Measurements from ENCODE around the gene PDE1A. TPM values are rescaled to one million over a fixed set of nuclear protein-coding genes. Genes with fewer than 3 reads are reported as not detected.

The PDE1A gene
- total and polyA plus RNA-seq, 4 donors: 0.64 to 5.2 (median 1.7) TPM

GRCh38 chr2:182416191-182416590 lies 10.6 kb downstream of the PDE1A start:
- DNase-seq (ENCODE audit: low spot score): no peak
- Histone ChIP-seq H3K4me3 (ENCODE audit: low read depth in 1 of 3, low read length in 3 of 3) (no peak overlapping the region), H3K9me3 (ENCODE audit: control insufficient read depth in 4 of 4, low read length in 3 of 4) (no peaks in the 10 kb centered on the region), H3K27ac (ENCODE audit: low read depth in 1 of 2, low read length in 2 of 2) (no peak overlapping the region), H3K9ac (ENCODE audit: low read depth in 1 of 2, low read length in 2 of 2) (no peak overlapping the region), H3K27me3 (ENCODE audit: control insufficient read depth in 4 of 4, insufficient read depth in 4 of 4, low read length in 3 of 4) (no peaks in the 10 kb centered on the region), H3K4me1 (ENCODE audit: control insufficient read depth in 4 of 4, insufficient read depth in 4 of 4, low read length in 3 of 4) (peaks cover 0 to 3% (median 0%) of the 10 kb centered on the region in 4 donors), H3K36me3 (ENCODE audit: control insufficient read depth in 4 of 4, insufficient read depth in 3 of 4, low read depth in 1 of 4, low read length in 3 of 4) (no peaks in the 10 kb centered on the region)
- TF ChIP-seq REST (IDR thresholded peaks at IDR 0.05) (no peak), FOXA2 (IDR thresholded peaks at IDR 0.05) (no peak), RAD21 (IDR thresholded peaks at IDR 0.05) (no peak), ATF3 (IDR thresholded peaks at IDR 0.05) (no peak), HNF4A (conservative IDR thresholded peaks at IDR 0.05) (no peak), ZBTB33 (IDR thresholded peaks at IDR 0.05) (no peak), YY1 (IDR thresholded peaks at IDR 0.05) (no peak), NR2F2 (IDR thresholded peaks at IDR 0.05) (no peak), GABPA (IDR thresholded peaks at IDR 0.05 in 1 of 2, conservative IDR thresholded peaks at IDR 0.05 in 1 of 2) (no peak), SP1 (IDR thresholded peaks at IDR 0.05) (no peak), RXRA (IDR thresholded peaks at IDR 0.05) (no peak), TAF1 (conservative IDR thresholded peaks at IDR 0.05) (no peak)
- TF ChIP-seq, protein P1, sequence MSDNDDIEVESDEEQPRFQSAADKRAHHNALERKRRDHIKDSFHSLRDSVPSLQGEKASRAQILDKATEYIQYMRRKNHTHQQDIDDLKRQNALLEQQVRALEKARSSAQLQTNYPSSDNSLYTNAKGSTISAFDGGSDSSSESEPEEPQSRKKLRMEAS (IDR thresholded peaks at IDR 0.05): no peak
- TF ChIP-seq, protein P2, sequence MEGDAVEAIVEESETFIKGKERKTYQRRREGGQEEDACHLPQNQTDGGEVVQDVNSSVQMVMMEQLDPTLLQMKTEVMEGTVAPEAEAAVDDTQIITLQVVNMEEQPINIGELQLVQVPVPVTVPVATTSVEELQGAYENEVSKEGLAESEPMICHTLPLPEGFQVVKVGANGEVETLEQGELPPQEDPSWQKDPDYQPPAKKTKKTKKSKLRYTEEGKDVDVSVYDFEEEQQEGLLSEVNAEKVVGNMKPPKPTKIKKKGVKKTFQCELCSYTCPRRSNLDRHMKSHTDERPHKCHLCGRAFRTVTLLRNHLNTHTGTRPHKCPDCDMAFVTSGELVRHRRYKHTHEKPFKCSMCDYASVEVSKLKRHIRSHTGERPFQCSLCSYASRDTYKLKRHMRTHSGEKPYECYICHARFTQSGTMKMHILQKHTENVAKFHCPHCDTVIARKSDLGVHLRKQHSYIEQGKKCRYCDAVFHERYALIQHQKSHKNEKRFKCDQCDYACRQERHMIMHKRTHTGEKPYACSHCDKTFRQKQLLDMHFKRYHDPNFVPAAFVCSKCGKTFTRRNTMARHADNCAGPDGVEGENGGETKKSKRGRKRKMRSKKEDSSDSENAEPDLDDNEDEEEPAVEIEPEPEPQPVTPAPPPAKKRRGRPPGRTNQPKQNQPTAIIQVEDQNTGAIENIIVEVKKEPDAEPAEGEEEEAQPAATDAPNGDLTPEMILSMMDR (IDR thresholded peaks at IDR 0.05; ENCODE audit: low read depth, low read length, missing input control): no peak
- 84% methylated on average over 4 of the region's 4 CpGs for WGBS

DNA sequence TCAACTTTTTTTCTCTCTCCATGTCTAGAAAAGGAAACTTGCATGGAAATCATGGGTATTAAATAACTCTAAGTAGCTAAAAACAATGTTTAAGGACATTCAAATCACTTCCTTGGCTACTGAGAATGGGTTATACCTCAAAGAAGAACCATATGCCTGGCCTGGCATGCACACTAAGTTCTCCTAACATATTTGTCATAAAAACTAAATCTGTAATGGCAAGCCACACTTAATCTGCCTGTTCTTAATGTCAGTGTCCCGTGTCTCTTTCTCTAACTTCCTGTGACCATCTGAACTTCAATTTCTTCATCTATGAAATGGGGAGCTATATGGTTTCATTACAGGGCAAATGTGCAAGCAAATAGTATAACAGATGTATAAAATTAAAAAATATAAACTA lies 11.1 kb downstream of the PDE1A start:
- Histone ChIP-seq H3K4me1 (ENCODE audit: control insufficient read depth in 4 of 4, insufficient read depth in 4 of 4, low read length in 3 of 4) (peaks cover 0 to 3% (median 0%) of the 10 kb centered on the region in 4 donors), H3K9ac (ENCODE audit: low read depth in 1 of 2, low read length in 2 of 2) (no peak overlapping the region), H3K9me3 (ENCODE audit: control insufficient read depth in 4 of 4, low read length in 3 of 4) (no peaks in the 10 kb centered on the region), H3K27me3 (ENCODE audit: control insufficient read depth in 4 of 4, insufficient read depth in 4 of 4, low read length in 3 of 4) (no peaks in the 10 kb centered on the region), H3K4me3 (ENCODE audit: low read depth in 1 of 3, low read length in 3 of 3) (no peak overlapping the region), H3K27ac (ENCODE audit: low read depth in 1 of 2, low read length in 2 of 2) (no peak overlapping the region), H3K36me3 (ENCODE audit: control insufficient read depth in 4 of 4, insufficient read depth in 3 of 4, low read depth in 1 of 4, low read length in 3 of 4) (no peaks in the 10 kb centered on the region)
- 49% methylated on average over 1 of the region's 1 CpG for WGBS
- no peak for DNase-seq (ENCODE audit: low spot score)
- TF ChIP-seq ATF3 (IDR thresholded peaks at IDR 0.05): no peak
- TF ChIP-seq TAF1 (conservative IDR thresholded peaks at IDR 0.05): no peak
- no peak for TF ChIP-seq EGR1 (IDR thresholded peaks at IDR 0.05; ENCODE audit: low read depth in 2 of 2)
- no peak for TF ChIP-seq ZBTB33 (IDR thresholded peaks at IDR 0.05)
